ENCODE results near the gene ZMYM1.
"Not testable (repeated sequence)": the region's sequence is repeated elsewhere in the genome, so short reads cannot be mapped to it uniquely, and the experiment has no call there.

Gene ZMYM1

DNA sequence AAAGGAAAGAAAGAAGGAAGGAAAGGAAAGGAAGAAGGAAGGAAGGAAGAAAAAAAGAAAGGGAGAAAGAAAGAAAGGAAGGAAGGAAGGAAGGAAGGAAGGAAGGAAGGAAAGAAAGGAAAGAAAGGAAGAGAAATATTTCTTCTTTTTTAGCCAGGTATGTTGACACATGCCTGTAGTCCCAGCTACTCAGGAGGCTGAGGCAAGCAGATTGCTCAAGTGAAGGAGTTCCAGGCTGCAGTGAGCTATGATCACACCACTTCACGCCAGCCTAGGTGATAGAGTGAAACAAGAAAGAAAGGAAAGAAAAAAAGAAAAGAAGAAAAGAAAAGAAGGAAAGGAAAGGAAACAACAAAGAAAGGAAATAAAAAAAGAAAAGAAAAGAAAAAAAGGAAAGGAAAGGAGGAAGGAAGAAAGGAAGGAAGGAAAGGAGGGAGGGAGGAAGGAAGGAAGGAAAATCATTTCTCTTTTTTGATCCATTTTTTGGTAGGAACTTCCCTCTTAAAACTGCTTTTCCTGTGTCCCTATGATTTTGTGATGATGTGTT is 5.8 kb upstream of the ZMYM1 start:
- no peak for DNase-seq (ENCODE audit: low read depth in 2 of 2, low spot score in 1 of 2)

DNA sequence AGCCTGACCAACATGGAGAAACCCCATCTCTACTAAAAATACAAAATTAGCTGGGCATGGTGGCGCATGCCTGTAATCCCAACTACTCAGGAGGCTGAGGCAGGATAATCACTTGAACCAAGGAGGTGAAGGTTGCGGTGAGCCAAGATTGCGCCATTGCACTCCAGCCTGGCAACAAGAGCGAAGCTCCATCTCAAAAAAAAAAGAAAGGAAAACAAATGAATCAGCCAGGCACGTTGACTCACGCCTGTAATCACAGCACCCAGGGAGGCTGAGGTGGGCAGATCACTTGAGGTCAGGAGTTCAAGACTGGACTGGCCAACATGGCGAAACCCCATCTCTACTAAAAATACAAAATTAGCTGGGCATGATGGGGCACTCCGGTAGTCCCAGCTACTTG is 2.8 kb upstream of the ZMYM1 start:
- DNase-seq (ENCODE audit: low read depth in 2 of 2, low spot score in 1 of 2): not testable (repeated sequence)

DNA sequence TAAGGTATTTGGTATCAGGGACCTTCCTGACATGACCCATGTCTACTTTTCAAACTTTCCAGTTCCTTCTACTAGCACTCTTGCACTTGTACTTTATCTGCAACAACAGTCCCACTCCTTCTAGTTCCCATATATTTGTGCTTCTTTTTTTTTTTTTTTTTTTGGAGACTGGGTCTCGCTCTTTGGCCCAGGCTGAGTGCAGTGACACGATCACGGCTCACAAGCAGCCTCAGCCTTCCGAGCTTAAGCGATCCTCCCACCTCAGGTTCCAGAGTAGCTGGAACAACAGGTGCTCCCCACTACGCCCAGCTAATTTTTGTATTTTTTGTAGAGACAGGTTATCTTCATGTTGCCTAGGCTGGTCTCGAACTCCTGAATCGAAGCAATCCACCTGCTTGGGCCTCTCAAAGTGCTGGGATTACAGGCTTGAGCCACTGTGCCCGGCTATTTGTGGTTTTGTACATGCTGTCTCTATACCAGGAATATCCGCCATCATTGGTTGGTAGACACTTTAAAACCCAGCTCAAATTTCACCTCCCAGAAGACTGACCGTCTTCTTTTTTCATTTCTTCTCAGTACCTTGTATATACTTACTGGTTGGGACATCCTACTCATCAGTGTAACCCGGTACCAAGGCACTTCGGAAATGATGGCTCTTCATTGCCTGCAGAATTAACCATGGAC is 1.1 kb downstream of the ZMYM1 start:
- no peak for DNase-seq (ENCODE audit: low read depth in 2 of 2, low spot score in 1 of 2)

DNA sequence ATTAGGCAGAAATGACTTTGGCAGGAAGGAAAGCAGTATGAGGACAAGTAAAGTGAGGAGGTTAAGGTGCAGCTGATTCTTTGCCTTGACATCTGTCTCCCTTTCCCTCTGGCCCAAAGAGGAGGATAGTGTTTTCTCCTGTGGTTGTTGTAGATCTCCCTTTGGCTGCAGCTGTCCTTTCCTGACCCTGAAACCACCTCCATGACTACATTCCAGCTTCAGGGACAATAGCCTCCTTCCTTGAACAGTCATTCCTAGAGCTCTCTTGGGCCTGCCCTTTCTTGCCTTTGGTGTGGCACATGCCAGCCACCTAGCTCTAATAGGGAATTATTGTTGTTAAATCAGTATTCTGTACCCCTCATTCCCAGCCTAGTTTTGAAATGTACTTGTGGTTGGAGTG is 6.2 kb downstream of the ZMYM1 start:
- DNase-seq (ENCODE audit: low read depth in 2 of 2, low spot score in 1 of 2): no peak

DNA sequence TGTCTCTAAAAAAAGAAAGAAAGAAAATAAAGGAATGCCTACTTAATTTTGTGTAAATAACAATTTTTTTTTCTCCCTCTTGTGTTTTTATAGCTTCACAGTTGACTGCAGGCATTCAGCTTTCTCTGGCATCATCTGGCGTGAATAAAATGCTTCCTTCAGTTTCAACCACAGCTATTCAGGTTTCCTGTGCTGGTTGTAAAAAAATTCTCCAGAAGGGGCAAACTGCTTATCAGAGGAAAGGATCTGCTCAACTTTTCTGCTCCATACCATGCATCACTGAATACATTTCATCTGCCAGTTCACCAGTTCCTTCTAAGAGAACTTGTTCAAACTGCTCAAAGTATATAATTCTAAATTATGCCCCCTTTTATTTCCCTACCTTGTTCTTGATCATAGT is 18.0 kb downstream of the ZMYM1 start:
- DNase-seq (ENCODE audit: low read depth in 2 of 2, low spot score in 1 of 2): no peak

DNA sequence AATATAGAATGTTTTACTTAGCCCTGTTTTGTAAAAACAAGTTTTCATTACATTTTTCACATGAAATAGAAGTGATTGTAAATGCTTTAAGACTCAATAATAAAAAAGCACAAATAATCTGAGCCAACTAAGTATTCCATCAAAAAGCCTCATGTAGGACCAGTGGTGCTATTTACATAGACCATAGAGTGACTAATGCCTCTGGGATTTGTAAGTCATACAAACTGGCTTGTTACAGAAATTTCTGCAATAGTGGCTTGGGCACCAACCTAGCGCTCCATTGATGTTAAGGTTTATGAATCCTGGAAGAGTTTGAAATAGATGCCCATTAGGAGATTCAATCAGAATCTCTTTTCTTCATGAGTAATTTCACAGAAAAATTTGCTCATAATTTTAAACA is 31.9 kb downstream of the ZMYM1 start:
- DNase-seq (ENCODE audit: low read depth in 2 of 2, low spot score in 1 of 2): no peak

DNA sequence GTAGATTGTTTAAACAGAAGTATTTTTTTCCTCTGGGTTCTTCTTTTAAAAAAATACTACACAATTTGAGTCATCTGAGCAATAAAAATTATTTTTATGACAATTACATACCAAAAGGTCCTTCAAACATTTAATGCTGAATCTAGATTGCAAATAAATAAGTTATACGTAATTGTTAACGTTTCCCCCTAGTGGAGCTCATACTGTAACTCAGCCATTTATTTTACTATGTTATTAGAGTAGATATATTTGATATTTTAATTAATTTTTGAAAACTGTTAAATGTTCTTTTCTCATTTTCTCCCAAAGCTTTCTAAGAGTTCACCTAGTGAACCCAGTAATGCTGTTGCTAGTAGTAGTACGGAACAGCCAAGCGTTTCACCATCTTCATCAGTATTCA is 33.5 kb downstream of the ZMYM1 start:
- no peak for DNase-seq (ENCODE audit: low read depth in 2 of 2, low spot score in 1 of 2)

DNA sequence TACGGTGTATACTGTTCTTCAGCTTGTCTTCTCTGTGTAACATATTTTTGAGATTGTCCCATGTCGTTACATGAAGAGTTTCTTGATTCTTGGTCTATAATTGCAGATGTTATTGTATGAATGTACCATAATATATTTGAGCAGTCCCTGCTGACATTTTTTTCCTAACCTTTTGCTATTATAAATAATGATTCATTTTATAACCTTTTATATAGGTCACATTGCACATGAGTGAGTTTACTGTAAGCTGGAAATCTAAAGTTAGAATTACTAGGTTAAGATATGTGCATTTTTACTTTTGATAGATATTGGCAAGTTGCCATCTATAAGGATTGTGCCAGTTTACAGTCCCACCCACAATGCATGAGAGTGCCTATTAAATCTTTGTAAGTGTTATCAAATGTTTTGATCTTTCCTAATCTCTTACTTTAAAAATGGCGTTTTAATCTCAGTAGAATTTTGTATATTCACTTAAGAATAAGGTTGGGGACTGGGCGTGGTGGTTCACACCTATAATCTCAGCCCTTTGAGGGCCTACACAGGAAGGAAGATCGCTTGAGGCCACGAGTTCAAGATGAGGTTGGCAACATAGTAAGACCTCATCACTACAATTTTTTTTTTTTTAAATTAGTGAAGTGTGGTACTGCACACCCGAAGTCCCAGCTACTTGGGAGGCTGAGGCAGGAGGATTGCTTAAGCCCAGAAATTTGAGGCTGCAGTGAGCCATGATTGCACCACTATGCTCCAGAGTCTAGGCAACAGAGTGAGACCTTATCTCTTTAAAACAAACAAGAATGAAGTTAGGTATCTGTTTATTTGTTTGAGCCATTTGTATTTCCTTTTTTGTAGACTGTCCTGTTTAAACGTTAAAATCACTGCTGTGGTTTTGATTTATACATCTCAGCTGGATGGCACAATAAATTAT is 36.5 kb downstream of the ZMYM1 start:
- DNase-seq (ENCODE audit: low read depth in 2 of 2, low spot score in 1 of 2): no peak

DNA sequence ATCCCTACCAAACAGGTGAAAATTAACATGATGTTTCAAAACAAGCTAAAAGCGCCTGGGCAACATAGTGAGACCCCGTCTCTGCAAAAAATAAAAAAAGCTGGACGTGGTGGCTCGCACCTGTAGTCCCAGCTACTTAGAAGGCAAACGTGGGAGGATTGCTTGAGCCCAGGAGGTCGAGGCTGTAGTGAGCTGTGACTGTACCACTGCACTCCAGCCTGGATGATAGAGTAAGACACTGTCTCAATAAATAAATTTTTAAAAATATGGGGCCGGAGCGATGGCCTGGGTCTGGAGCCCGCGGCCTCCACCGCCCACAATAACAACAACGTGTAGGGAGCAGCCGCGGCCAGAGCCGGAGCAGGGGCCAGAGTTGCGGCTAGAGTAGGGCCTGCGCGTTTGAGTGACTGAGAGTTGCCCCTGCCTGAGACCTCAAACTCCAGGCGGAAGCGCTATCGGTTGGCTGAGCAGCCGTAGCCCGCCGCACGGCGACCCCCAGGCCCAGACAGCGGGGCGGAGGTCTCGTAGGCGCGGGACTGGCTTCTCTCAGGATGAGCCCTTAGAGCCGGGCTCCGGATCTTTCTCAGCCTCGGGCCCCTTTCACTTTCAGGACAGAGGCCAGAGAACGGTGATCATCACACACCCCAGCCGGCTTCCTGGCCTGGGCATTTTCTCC is 41.4 kb downstream of the ZMYM1 start:
- DNase-seq (ENCODE audit: low read depth in 2 of 2, low spot score in 1 of 2): peak in 1 of 2 donors; percentile 1

DNA sequence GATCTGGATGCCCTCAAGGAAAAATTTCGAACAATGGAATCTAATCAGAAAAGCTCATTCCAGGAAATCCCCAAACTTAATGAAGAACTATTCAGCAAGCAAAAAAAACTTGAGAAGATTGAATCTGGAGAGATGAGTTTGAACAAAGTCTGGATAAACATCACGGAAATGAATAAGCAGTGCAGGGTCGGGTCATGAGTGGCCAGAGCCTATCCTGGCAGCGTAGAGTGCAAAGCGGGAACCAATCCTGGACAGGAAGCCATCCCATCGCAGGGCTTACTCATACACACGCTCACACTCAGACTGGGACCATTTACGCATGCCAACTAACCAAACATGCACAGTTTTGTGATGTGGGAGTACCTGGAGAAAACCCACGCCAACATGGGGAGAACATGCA is 43.1 kb downstream of the ZMYM1 start:
- no peak for DNase-seq (ENCODE audit: low read depth in 2 of 2, low spot score in 1 of 2)

DNA sequence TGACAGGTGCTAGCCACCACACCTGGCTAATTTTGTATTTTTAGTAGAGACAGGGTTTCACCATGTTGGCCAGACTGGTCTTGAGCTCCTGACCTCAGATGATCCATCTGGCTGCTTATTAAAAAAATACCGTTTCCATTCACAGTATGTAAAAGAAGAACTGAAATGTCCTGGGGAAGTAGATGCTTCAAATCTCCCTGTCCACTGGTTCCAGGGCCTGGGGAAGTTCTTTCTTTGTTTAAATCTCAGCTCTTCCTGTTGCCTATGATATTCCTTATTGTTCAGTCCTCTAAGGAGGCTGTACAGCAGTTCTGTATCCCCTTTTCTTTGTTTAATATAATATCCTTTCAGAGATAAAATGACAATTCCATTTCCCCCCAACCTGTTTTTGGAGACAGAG is 47.4 kb downstream of the ZMYM1 start:
- no peak for DNase-seq (ENCODE audit: low read depth in 2 of 2, low spot score in 1 of 2)

DNA sequence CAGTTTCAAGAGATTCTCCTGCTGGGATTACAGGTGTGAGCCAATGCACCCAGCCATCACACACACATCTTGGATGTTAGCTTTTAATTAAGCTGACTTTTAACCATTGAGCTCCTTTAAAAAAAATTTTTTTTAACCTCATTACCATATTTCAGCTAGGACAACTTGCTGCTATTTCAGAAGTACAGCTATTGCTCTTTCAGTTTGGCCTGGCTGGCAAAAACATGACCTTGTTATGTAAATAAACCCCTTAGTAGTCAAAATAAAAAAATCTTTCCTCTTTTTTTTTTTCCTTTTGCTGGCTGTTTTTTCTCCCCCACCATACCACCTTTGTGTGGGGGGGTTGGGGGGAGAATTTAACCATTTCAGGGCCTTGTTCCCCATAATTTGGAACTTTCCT is 49.9 kb downstream of the ZMYM1 start:
- DNase-seq (ENCODE audit: low read depth in 2 of 2, low spot score in 1 of 2): no peak

DNA sequence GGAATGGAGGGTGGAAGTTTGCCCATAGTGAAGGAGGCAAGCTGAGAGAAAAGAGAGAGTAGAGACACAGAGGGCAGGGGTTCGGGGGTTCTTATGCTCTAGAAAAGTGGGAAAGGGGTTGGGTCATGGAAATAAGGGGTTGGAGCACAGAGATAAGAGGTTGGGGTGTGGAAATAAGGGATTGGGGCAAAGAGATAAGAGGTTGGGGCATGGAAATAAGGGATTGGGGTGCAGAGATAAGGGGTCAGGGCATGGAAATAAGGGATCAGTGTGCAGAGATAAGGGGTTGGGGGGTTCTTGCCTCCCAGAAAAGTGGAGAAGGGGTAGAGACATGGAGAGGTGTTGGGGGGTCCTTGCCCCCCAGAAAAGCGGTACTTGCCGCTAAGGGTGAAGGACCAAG is 57.6 kb downstream of the ZMYM1 start:
- no peak for DNase-seq (ENCODE audit: low read depth in 2 of 2, low spot score in 1 of 2)

DNA sequence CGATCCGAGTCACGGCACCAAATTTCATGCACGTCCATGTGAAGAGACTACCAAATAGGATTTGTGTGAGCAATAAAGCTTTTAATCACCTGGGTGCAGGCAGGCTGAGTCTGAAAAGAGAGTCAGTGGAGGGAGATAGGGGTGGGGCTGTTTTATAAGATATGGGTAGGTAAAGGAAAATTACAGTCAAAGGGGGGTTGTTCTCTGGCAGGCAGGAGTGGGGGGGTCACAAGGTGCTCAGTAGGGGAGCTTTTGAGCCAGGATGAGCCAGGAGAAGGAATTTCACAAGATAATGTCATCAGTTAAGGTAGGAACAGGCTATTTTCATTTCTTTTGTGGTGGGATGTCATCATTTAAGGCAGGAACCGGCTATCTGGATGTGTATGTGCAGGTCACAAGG is 58.4 kb downstream of the ZMYM1 start:
- not testable (repeated sequence) for DNase-seq (ENCODE audit: low read depth in 2 of 2, low spot score in 1 of 2)

DNA sequence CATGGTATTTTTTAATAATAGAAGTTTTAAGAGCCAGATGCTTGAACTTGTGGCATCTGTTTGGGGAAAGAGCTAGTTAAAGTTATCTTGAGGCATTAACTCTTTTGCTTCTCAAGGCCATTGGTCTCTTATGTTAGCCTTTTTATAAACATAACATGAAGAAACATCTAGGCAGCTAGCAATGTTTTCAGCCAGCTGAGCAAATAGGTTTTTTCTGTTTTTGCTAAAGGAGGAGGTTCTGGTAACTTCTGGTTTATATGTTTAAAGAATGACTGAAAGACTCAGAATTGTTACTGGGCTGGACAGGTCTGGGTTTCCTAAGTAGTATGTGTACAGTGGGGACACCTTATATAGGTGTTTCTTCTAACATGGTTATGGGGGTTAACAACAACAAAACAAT is 63.1 kb downstream of the ZMYM1 start:
- not testable (repeated sequence) for DNase-seq (ENCODE audit: low read depth in 2 of 2, low spot score in 1 of 2)

DNA sequence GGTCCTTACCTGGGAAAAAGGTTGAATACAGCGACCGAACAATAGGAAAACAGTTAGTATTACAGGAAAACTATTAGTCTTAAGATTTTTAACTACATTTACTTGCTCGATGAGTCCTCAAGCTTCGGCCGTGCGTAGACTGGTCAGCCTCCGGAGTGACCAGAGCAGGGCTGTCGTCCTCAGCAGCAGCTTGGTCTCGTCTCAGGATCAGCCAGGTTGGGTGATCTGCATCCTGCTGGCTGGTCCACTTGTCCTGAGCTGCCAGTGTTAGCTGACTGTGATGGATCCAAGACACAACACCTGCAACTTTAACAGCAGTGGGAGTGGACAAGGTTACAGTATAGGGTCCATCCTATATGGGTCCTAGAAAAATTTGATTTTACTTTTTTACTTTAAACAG is 63.5 kb downstream of the ZMYM1 start:
- DNase-seq (ENCODE audit: low read depth in 2 of 2, low spot score in 1 of 2): not testable (repeated sequence)

DNA sequence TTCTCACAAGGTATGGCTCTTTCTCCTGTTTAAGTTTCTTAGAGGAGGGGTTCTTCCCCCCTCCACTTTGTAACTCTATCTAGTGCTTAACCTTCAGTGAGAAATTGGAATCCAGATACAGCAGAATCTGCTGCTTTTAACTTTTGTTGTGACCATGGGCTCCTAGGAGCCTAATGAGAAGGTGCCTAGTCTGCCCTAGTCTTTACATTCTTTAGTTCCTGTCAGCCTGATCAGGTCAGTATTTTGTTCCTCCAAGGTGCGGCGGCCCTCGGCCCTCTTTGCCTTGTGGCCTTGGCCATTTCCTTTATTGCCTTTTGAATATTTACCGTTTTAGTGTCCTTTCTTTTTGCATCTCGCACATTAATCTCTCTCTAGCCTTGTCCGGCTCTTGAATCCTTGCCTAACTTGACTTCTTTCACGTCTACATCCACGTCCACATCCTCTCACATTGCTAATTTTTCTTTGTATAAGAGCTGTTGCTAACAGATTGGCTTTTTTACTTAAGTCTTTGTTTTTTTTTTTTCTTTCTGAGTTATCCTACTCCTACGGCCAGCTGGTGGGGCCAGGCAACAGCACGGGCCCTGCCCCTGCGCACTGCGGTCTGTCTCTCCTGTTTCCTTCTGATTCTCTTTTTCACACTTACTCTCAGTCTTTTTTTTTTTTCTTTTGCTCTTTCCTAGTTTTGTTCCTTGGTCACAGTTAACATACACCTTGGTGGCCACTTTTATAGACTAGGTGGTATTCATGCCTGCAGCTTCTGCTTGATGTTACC is 64.7 kb downstream of the ZMYM1 start:
- no peak for DNase-seq (ENCODE audit: low read depth in 2 of 2, low spot score in 1 of 2)

DNA sequence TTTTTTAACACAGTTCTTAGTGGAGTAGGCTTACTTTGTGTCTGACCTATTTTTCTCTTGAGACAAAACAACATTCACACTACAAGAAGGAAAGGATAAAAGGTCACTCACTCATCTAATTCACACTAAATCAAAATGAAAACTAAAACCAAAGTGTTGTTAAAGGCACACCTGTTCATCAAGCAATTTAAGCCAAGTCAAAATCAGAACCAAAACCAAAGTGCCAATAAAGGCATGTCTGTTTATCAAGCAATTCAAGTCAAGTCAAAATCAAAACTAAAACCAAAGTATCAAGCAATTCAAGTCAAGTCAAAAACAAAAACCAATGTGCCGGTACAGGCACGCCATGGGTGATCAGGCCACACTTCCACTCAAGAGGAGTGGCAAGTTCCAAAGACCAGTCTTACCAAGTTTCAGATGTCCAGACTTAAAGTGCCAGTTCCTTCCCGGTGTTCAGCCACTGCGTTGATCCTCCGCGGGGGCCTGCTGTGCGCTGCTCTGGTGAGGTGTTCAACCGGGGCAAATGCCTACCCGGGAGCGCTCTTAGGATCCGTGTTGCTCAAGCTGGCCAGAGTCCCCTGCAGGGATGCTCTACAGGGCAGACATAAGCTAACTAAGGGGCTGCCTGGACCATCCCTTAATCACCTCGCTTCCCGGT is 66.8 kb downstream of the ZMYM1 start:
- not testable (repeated sequence) for DNase-seq (ENCODE audit: low read depth in 2 of 2, low spot score in 1 of 2)

DNA sequence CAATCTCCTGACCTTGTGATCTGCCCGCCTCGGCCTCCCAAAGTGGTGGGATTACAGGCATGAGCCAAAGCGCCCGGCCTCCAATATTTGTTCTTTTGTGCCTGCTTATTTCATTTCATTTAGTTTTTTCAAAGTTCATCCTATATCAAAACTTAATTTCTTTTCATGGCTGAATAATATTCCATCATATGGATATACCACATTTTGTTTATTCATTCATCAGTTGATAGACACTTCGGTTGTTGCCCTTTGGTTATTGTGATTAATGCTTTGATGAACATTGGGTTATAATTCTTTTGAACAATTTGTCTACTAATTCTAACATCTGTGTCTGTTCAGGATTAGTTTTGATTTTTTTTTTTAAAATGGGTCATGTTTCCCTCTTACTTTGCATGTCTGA is 72.0 kb downstream of the ZMYM1 start:
- no peak for DNase-seq (ENCODE audit: low read depth in 2 of 2, low spot score in 1 of 2)

DNA sequence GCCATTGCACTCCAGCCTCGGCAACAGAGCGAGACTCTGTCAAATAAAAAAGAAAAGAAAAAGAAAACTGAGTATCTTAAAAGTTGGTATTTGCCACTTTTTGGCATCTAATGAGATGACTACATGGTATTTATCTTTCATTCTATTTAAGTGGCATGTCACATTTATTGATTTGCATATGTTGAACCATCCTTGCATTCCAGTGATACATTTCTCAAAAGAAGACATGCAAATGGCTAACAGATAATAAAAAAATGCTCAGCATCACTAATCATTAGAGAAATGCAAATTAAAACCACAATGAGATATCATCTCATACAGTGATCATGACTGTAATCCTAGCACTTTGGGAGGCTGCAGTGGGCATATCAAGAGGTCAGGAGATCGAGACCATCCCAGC is 85.7 kb downstream of the ZMYM1 start:
- DNase-seq (ENCODE audit: low read depth in 2 of 2, low spot score in 1 of 2): no peak
